ENCODE measurements around the gene STX2. TPM values are rescaled to one million over a fixed set of nuclear protein-coding genes. Genes with fewer than 3 reads are reported as not detected.

The STX2 gene
- polyA plus RNA-seq, 1 donor (not counting 4 experiments of a cell fraction or from before 2014, with no cell fraction given): 24.1 TPM

DNA sequence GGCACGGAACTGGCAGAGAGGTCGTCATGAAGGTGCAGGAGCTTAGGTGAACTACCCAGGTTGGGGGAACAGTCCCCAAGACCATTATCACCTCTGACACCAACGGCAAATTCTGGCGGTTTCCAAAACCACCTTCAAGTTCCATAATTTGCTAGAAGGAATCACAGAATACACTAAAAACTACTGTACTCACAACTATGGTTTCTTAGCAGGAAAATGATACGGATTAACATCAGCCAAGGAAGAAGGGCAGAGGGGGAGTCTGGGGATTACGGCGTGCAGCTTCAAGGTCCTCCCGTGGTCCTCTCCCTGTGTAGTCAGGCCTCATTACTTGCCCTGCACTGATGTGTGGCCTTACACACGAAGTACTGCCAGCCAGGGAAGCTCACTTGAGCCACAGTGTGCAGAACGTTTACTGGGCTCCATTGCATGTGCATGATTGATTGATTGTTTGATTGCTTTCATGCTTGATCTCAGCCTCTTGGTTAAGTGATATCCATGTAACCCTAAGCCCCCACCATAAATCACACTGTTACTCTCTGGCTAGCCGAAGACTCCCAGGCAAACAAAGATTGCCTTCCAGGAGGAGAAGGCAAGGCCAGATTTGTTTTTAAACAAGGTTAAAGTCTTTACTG, 837 bp upstream of the STX2 start:
- no peak overlapping the region for H3K27ac ChIP-seq (ENCODE audit: control insufficient read depth, insufficient read depth, low read length)
- no peaks in the 10 kb centered on the region for H3K9me1 ChIP-seq (ENCODE audit: control insufficient read depth, extremely low read depth, insufficient read depth, low read length)
- dilution Hi-C loops (cut with MboI; ENCODE audit: extremely low pct_ligation_motif_present, low sequenced_read_pairs): no loop called here
- peaks cover 32% of the 10 kb centered on the region for H3K79me2 ChIP-seq (ENCODE audit: control insufficient read depth, insufficient read depth, low read length)
- H3K27me3 ChIP-seq (ENCODE audit: control insufficient read depth, extremely low read depth, insufficient read depth, low read length): no peaks in the 10 kb centered on the region
- peak overlapping the region in 1 of 3 experiments; percentile 52 for H3K4me3 ChIP-seq (ENCODE audit: control insufficient read depth in 2 of 3, extremely low read depth in 1 of 3, insufficient read depth in 2 of 3, low read depth in 1 of 3, low read length in 3 of 3)
- H2AFZ ChIP-seq (ENCODE audit: control insufficient read depth, low read length): peak overlapping the region; percentile 78
- no peak for FAIRE-seq
- H3K9me3 ChIP-seq (ENCODE audit: control insufficient read depth, low read depth, low read length): no peaks in the 10 kb centered on the region
- peak overlapping the region; percentile 6 for H3K9ac ChIP-seq (ENCODE audit: control insufficient read depth, extremely low read depth, insufficient read depth, low read length)
- peaks cover 15% of the 10 kb centered on the region for H3K4me1 ChIP-seq (ENCODE audit: control insufficient read depth, extremely low read depth, insufficient read depth, low read length)
- DNase-seq (ENCODE audit: low read depth, low spot score): no peak
- H3K4me2 ChIP-seq (ENCODE audit: control insufficient read depth, extremely low read depth, insufficient read depth, low read depth, low read length): peak overlapping the region; percentile 77
- no peaks in the 10 kb centered on the region for H4K20me1 ChIP-seq (ENCODE audit: control insufficient read depth, extremely low read depth, insufficient read depth, low read length)
- peaks cover 0 to 1% of the 10 kb centered on the region in 2 experiments for H3K36me3 ChIP-seq (ENCODE audit: control insufficient read depth in 2 of 2, extremely low read depth in 1 of 2, insufficient read depth in 2 of 2, low read length in 2 of 2)
- TF ChIP-seq, protein P1, sequence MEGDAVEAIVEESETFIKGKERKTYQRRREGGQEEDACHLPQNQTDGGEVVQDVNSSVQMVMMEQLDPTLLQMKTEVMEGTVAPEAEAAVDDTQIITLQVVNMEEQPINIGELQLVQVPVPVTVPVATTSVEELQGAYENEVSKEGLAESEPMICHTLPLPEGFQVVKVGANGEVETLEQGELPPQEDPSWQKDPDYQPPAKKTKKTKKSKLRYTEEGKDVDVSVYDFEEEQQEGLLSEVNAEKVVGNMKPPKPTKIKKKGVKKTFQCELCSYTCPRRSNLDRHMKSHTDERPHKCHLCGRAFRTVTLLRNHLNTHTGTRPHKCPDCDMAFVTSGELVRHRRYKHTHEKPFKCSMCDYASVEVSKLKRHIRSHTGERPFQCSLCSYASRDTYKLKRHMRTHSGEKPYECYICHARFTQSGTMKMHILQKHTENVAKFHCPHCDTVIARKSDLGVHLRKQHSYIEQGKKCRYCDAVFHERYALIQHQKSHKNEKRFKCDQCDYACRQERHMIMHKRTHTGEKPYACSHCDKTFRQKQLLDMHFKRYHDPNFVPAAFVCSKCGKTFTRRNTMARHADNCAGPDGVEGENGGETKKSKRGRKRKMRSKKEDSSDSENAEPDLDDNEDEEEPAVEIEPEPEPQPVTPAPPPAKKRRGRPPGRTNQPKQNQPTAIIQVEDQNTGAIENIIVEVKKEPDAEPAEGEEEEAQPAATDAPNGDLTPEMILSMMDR (optimal IDR thresholded peaks at IDR 0.05 in 1 of 3, IDR thresholded peaks at IDR 0.05 in 1 of 3, conservative IDR thresholded peaks at IDR 0.05 in 1 of 3; ENCODE audit: extremely low read depth in 1 of 3, insufficient read depth in 2 of 3, low read length in 3 of 3): no peak
- TF ChIP-seq EZH2 (IDR thresholded peaks at IDR 0.05; ENCODE audit: low read length): no peak

DNA sequence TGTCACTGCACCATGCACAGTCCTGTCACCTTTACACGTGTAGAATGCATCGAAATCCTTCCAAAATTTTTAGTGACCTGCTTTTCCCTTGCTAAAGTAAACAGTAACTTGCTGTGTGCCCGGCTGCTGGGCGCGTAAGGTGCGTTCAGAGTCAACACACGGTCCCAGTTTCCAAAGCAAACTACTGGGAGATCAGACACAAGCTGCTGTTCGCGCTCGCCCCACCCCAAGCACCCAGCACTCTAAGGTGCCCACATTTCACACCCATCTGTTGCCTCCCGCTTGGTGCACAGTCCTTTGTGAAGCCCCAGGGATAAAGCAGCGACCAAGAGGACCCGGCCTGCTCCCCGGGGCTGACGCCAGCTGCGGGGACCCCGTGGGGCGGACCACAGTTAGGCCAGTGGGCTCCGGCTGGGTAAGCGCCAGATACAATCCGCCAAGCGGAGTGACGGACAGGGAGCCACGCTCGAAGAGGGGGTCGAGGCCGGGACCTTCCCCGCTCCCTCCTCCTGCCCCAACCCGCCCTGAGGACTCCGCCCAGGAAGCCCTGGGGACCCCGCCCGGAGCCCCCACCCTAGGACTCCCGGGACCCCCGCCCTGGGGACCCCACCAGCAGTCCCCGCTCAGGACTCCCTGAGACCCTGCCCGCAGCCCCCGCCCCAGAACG, 633 bp downstream of the STX2 start:
- Histone ChIP-seq H3K4me1 (ENCODE audit: control insufficient read depth, extremely low read depth, insufficient read depth, low read length) (peaks cover 15% of the 10 kb centered on the region), H2AFZ (ENCODE audit: control insufficient read depth, low read length) (peak overlapping the region; percentile 76), H4K20me1 (ENCODE audit: control insufficient read depth, extremely low read depth, insufficient read depth, low read length) (no peaks in the 10 kb centered on the region), H3K9me3 (ENCODE audit: control insufficient read depth, low read depth, low read length) (no peaks in the 10 kb centered on the region), H3K36me3 (ENCODE audit: control insufficient read depth in 2 of 2, extremely low read depth in 1 of 2, insufficient read depth in 2 of 2, low read length in 2 of 2) (peaks cover 1 to 2% of the 10 kb centered on the region in 2 experiments), H3K4me3 (ENCODE audit: control insufficient read depth in 2 of 3, extremely low read depth in 1 of 3, insufficient read depth in 2 of 3, low read depth in 1 of 3, low read length in 3 of 3) (peak overlapping the region; percentile 57 to 93 (median 70)), H3K9ac (ENCODE audit: control insufficient read depth, extremely low read depth, insufficient read depth, low read length) (peak overlapping the region; percentile 68), H3K27me3 (ENCODE audit: control insufficient read depth, extremely low read depth, insufficient read depth, low read length) (no peaks in the 10 kb centered on the region), H3K27ac (ENCODE audit: control insufficient read depth, insufficient read depth, low read length) (no peak overlapping the region), H3K4me2 (ENCODE audit: control insufficient read depth, extremely low read depth, insufficient read depth, low read depth, low read length) (peak overlapping the region; percentile 94), H3K9me1 (ENCODE audit: control insufficient read depth, extremely low read depth, insufficient read depth, low read length) (no peaks in the 10 kb centered on the region), H3K79me2 (ENCODE audit: control insufficient read depth, insufficient read depth, low read length) (peaks cover 42% of the 10 kb centered on the region)
- TF ChIP-seq EZH2 (IDR thresholded peaks at IDR 0.05; ENCODE audit: low read length): no peak
- TF ChIP-seq, protein P1 (optimal IDR thresholded peaks at IDR 0.05 in 1 of 3, IDR thresholded peaks at IDR 0.05 in 1 of 3, conservative IDR thresholded peaks at IDR 0.05 in 1 of 3; ENCODE audit: extremely low read depth in 1 of 3, insufficient read depth in 2 of 3, low read length in 3 of 3): no peak
- FAIRE-seq (no peak), DNase-seq (ENCODE audit: low read depth, low spot score) (no peak)
- dilution Hi-C loops (cut with MboI; ENCODE audit: extremely low pct_ligation_motif_present, low sequenced_read_pairs): no loop called here
